HCT116 (cell line): ENCODE measurements around the gene MYBPC1. TPM values are rescaled to one million over a fixed set of nuclear protein-coding genes. Genes with fewer than 3 reads are reported as not detected.

ENCODE experiments used
- ATAC-seq: fragments of 200-7000 bp; cut with Tn5 transposase; 2 replicates; pipeline ENCODE4 v1.9.1; 2020; ENCODE audit warnings: mild to moderate bottlenecking, moderate library complexity
- BruUV-seq: library from RNA; stranded (reverse); fragments of 400-500 nt; replicated peaks from 2 replicates; lab custom pipeline; 2021; lab: Mats Ljungman, UMichigan
- CTCF ChIA-PET: fragments of 300-600 bp; sonication (Branson Sonifier 250); formaldehyde crosslinking; loops from one replicate; lab custom pipeline; 2021; ENCODE audit warnings: antibody characterized with exemption; lab: Charles Lee
- POLR2A ChIA-PET: fragments of 300-600, 350-600 bp; sonication (Branson Sonifier 250); formaldehyde crosslinking; loops from one replicate; lab custom pipeline; 2021; ENCODE audit warnings: antibody characterized with exemption; lab: Charles Lee
- RAD21 ChIA-PET, 2 experiments: fragments of 300-600 bp; sonication (Branson Sonifier 250); formaldehyde crosslinking; loops; one replicate each; lab custom pipeline; 2023; ENCODE audit warnings: low total read pairs in 2 of 2; ENCODE audit not compliant: uncharacterized antibody in 2 of 2, unreplicated experiment in 2 of 2, low non-redundant PET in 1 of 2; lab: Charles Lee
- DNase-seq: peaks from one replicate; pipeline ENCODE4 v3.0.0-alpha.2; 2010; ENCODE audit warnings: low read depth, low spot score
- H2AFZ ChIP-seq: fragments of 200-600 bp; shearing (Covaris generic), sonication (generic); 2 replicates; pipeline ENCODE4 v1.6.1; 2017; ENCODE audit warnings: low read depth, mixed run types, mixed read lengths, antibody characterized with exemption, low read length; ENCODE audit not compliant: poor library complexity, severe bottlenecking
- H3K27ac ChIP-seq: 2 replicates; pipeline ENCODE4 v1.5.1; 2012; ENCODE audit warnings: low read depth, low read length
- H3K27me3 ChIP-seq: fragments of 200-600 bp; sonication (generic); 2 replicates; pipeline ENCODE4 v1.6.1; 2016; ENCODE audit warnings: mixed run types, low read length, mixed read lengths; ENCODE audit not compliant: insufficient read depth
- H3K36me3 ChIP-seq, 2 experiments: fragments of 200-500 bp in 1 of 2; fragments of 200-600 bp in 1 of 2; sonication (Bioruptor generic) in 1 of 2; sonication (generic) in 1 of 2; 2 replicates each; pipeline versions ENCODE4 v1.5.1 to v1.6.1; 2014 to 2016; ENCODE audit warnings: low read length in 2 of 2, inconsistent platforms in 1 of 2, mixed read lengths in 1 of 2, mixed run types in 1 of 2; ENCODE audit not compliant: insufficient read depth in 2 of 2, control insufficient read depth in 1 of 2
- H3K4me1 ChIP-seq, 2 experiments: fragments of 200-600 bp in 1 of 2; sonication (generic) in 1 of 2; 2 replicates each; pipeline versions ENCODE4 v1.5.1 to v1.6.1; 2012 to 2017; ENCODE audit warnings: low read length in 2 of 2, inconsistent platforms in 1 of 2, mild to moderate bottlenecking in 1 of 2, mixed read lengths in 1 of 2, mixed run types in 1 of 2, moderate library complexity in 1 of 2; ENCODE audit not compliant: insufficient read depth in 2 of 2, control insufficient read depth in 1 of 2
- H3K4me2 ChIP-seq: fragments of 200-600 bp; sonication (generic); 2 replicates; pipeline ENCODE4 v1.6.1; 2017; ENCODE audit warnings: mixed run types, low read length, mixed read lengths
- H3K4me3 ChIP-seq, 2 experiments: fragments of 200-600 bp in 1 of 2; sonication (generic) in 1 of 2; replicated peaks in 1 of 2; 2 replicates each; pipeline ENCODE4 v1.5.1; 2011 to 2016; ENCODE audit warnings: low read length in 2 of 2, control low read depth in 1 of 2, low read depth in 1 of 2, mild to moderate bottlenecking in 1 of 2, mixed read lengths in 1 of 2, mixed run types in 1 of 2
- H3K79me2 ChIP-seq: fragments of 200-600 bp; sonication (generic); 2 replicates; pipeline ENCODE4 v1.6.1; 2017; ENCODE audit warnings: mild to moderate bottlenecking, mixed run types, low read length, moderate library complexity, mixed read lengths; ENCODE audit not compliant: insufficient read depth
- H3K9ac ChIP-seq: fragments of 200-600 bp; sonication (generic); 2 replicates; pipeline ENCODE4 v1.6.1; 2016; ENCODE audit warnings: low read length, mixed read lengths
- H3K9me2 ChIP-seq: fragments of 200-600 bp; sonication (generic), shearing (Covaris generic); 2 replicates; pipeline ENCODE4 v1.6.1; 2017; ENCODE audit warnings: mixed run types, mild to moderate bottlenecking, moderate library complexity; ENCODE audit not compliant: insufficient read depth
- H3K9me3 ChIP-seq, 2 experiments: fragments of 200-500 bp in 1 of 2; fragments of 200-600 bp in 1 of 2; sonication (Bioruptor generic) in 1 of 2; sonication (generic) in 1 of 2; 2 replicates each; pipeline ENCODE4 v1.6.1; 2014 to 2017; ENCODE audit warnings: low read length in 2 of 2, mixed read lengths in 2 of 2, inconsistent platforms in 1 of 2, low read depth in 1 of 2, mild to moderate bottlenecking in 1 of 2, mixed run types in 1 of 2, moderate library complexity in 1 of 2; ENCODE audit not compliant: control insufficient read depth in 1 of 2, insufficient read depth in 1 of 2
- H4K20me1 ChIP-seq: fragments of 200-600 bp; sonication (generic), shearing (Covaris generic); 2 replicates; pipeline ENCODE4 v1.6.1; 2017; ENCODE audit warnings: mixed run types, mild to moderate bottlenecking, moderate library complexity; ENCODE audit not compliant: insufficient read depth
- CBX3 ChIP-seq: IDR thresholded peaks from 2 replicates; pipeline ENCODE4 v1.6.1; 2012; ENCODE audit warnings: low read depth
- CEBPB ChIP-seq: IDR thresholded peaks from 2 replicates; pipeline ENCODE4 v1.6.1; 2012; ENCODE audit warnings: low read depth
- EGR1 ChIP-seq: IDR thresholded peaks from 2 replicates; pipeline ENCODE4 v1.6.1; 2012; ENCODE audit warnings: low read depth
- FOSL1 ChIP-seq: IDR thresholded peaks from 2 replicates; pipeline ENCODE4 v1.6.1; 2012; ENCODE audit warnings: low read depth
- JUND ChIP-seq: IDR thresholded peaks from 2 replicates; pipeline ENCODE4 v1.6.1; 2012
- POLR2AphosphoS5 ChIP-seq: IDR thresholded peaks from 2 replicates; pipeline ENCODE4 v1.6.1; 2011; ENCODE audit warnings: mild to moderate bottlenecking, low read depth, low read length, moderate library complexity
- RAD21 ChIP-seq: IDR thresholded peaks from 2 replicates; pipeline ENCODE4 v1.6.1; 2012; ENCODE audit warnings: low read depth, mild to moderate bottlenecking
- SIN3A ChIP-seq: IDR thresholded peaks from 2 replicates; pipeline ENCODE4 v1.6.1; 2012; ENCODE audit warnings: low read depth
- SP1 ChIP-seq: IDR thresholded peaks from 2 replicates; pipeline ENCODE4 v1.6.1; 2012; ENCODE audit warnings: low read depth
- SRF ChIP-seq: IDR thresholded peaks from 2 replicates; pipeline ENCODE4 v1.6.1; 2012; ENCODE audit warnings: low read depth
- YY1 ChIP-seq: IDR thresholded peaks from 2 replicates; pipeline ENCODE4 v1.6.1; 2011; ENCODE audit warnings: low read length, low read depth, moderate library complexity, mild to moderate bottlenecking; ENCODE audit not compliant: insufficient replicate concordance; ENCODE audit errors: extremely low read depth
- ZFX ChIP-seq: fragments of 450-650 bp; IDR thresholded peaks from 2 replicates; pipeline ENCODE4 v1.6.1; 2017
- ZNF274 ChIP-seq: fragments of 200-500 bp; sonication (Bioruptor generic); IDR thresholded peaks from 2 replicates; pipeline ENCODE4 v1.6.1; 2014; ENCODE audit warnings: mild to moderate bottlenecking, low read depth, low read length, inconsistent platforms
- intact Hi-C: fragments of 100-400 bp; cut with micrococcal nuclease; formaldehyde crosslinking; loops from 2 replicates; pipeline ENCODE4 v1.10.0; 2022
- total RNA-seq: library from RNA; stranded (reverse); gene quantifications from one replicate; pipeline ENCODE4 v1.2.1, GENCODE V29; 2021; ENCODE audit not compliant: unreplicated experiment
- TF ChIP-seq, protein P1 (sequence below): IDR thresholded peaks from 2 replicates; pipeline ENCODE4 v1.6.1; 2012; ENCODE audit warnings: low read depth
- TF ChIP-seq, protein P2 (sequence below): IDR thresholded peaks from 2 replicates; pipeline ENCODE4 v1.6.1; 2011; ENCODE audit warnings: mild to moderate bottlenecking, low read length, moderate library complexity; ENCODE audit not compliant: insufficient replicate concordance; ENCODE audit errors: extremely low read depth
- TF ChIP-seq, protein P3 (sequence below): IDR thresholded peaks from 2 replicates; pipeline ENCODE4 v1.6.1; 2012

The MYBPC1 gene
- total RNA-seq, 1 experiment from 2014 or later, result not detected

DNA sequence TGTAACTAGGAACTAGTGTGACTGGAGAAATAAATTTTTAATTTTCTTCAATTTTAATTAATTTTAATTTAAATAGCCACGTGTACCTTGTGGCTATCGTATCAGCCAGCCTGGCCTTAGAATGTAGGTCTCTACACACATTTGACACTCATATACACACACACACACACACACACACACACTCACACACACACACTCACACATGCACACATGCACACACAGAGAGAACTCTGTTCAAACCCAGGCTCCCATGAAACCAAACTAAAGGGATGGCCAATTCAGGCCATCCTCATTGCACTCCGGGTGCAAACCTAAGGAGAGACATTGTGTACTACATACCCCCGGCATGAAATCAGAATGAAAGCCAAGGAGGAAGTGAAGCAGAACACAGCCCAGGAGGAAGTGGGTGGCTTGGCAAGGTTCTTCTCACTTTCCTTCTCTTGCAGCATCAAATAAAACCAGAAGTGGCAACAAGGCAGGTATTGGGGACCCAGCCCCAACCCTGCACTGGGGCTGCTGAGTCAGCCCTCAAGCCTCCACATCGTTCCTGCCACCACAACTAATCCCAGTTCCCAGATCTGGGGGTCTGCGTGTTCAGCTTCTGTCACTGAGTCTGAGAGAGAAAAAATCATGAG lies 76.5 kb downstream of the MYBPC1 start:
- Histone ChIP-seq H3K79me2 (no peaks in the 10 kb centered on the region), H3K4me1 (no peaks in the 10 kb centered on the region), H2AFZ (no peak overlapping the region), H3K27me3 (no peaks in the 10 kb centered on the region), H4K20me1 (no peaks in the 10 kb centered on the region), H3K4me3 (no peak overlapping the region), H3K4me2 (no peak overlapping the region), H3K36me3 (no peaks in the 10 kb centered on the region), H3K9me2 (no peaks in the 10 kb centered on the region), H3K27ac (no peak overlapping the region), H3K9ac (no peak overlapping the region), H3K9me3 (no peaks in the 10 kb centered on the region)
- no TSS peak for BruUV-seq
- RAD21 ChIA-PET, result no interaction called here
- ATAC-seq, result no peak
- no peak for DNase-seq
- no peak for TF ChIP-seq YY1
- TF ChIP-seq CEBPB, result no peak
- TF ChIP-seq ZFX, result no peak
- TF ChIP-seq ZNF274, result no peak
- TF ChIP-seq RAD21, result no peak
- no peak for TF ChIP-seq SP1
- no peak for TF ChIP-seq FOSL1
- TF ChIP-seq SRF, result no peak
- TF ChIP-seq, protein P1, sequence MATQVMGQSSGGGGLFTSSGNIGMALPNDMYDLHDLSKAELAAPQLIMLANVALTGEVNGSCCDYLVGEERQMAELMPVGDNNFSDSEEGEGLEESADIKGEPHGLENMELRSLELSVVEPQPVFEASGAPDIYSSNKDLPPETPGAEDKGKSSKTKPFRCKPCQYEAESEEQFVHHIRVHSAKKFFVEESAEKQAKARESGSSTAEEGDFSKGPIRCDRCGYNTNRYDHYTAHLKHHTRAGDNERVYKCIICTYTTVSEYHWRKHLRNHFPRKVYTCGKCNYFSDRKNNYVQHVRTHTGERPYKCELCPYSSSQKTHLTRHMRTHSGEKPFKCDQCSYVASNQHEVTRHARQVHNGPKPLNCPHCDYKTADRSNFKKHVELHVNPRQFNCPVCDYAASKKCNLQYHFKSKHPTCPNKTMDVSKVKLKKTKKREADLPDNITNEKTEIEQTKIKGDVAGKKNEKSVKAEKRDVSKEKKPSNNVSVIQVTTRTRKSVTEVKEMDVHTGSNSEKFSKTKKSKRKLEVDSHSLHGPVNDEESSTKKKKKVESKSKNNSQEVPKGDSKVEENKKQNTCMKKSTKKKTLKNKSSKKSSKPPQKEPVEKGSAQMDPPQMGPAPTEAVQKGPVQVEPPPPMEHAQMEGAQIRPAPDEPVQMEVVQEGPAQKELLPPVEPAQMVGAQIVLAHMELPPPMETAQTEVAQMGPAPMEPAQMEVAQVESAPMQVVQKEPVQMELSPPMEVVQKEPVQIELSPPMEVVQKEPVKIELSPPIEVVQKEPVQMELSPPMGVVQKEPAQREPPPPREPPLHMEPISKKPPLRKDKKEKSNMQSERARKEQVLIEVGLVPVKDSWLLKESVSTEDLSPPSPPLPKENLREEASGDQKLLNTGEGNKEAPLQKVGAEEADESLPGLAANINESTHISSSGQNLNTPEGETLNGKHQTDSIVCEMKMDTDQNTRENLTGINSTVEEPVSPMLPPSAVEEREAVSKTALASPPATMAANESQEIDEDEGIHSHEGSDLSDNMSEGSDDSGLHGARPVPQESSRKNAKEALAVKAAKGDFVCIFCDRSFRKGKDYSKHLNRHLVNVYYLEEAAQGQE, result no peak
- TF ChIP-seq, protein P2, sequence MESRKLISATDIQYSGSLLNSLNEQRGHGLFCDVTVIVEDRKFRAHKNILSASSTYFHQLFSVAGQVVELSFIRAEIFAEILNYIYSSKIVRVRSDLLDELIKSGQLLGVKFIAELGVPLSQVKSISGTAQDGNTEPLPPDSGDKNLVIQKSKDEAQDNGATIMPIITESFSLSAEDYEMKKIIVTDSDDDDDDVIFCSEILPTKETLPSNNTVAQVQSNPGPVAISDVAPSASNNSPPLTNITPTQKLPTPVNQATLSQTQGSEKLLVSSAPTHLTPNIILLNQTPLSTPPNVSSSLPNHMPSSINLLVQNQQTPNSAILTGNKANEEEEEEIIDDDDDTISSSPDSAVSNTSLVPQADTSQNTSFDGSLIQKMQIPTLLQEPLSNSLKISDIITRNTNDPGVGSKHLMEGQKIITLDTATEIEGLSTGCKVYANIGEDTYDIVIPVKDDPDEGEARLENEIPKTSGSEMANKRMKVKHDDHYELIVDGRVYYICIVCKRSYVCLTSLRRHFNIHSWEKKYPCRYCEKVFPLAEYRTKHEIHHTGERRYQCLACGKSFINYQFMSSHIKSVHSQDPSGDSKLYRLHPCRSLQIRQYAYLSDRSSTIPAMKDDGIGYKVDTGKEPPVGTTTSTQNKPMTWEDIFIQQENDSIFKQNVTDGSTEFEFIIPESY, result no peak
- TF ChIP-seq EGR1, result no peak
- no peak for TF ChIP-seq POLR2AphosphoS5
- no peak for TF ChIP-seq CBX3
- no peak for TF ChIP-seq SIN3A
- TF ChIP-seq, protein P3, sequence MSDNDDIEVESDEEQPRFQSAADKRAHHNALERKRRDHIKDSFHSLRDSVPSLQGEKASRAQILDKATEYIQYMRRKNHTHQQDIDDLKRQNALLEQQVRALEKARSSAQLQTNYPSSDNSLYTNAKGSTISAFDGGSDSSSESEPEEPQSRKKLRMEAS, result no peak
- no peak for TF ChIP-seq JUND
- intact Hi-C loops, result loop anchor here (5.0 kb wide), 1 partner anchor 86 kb away; no protein-coding TSS in a partner anchor
- CTCF ChIA-PET, result no interaction called here
- POLR2A ChIA-PET, result no interaction called here
